Left kidney (tissue), 1 donor: ENCODE results near the gene SCNN1A. TPM values are rescaled to one million over a fixed set of nuclear protein-coding genes. Genes with fewer than 3 reads are reported as not detected.

Experiments used
- polyA plus RNA-seq: library from polyadenylated mRNA; unstranded; fragments of 120-200 nt; gene quantifications from one replicate; pipeline ENCODE4 v1.2.1, GENCODE V29; 2013; ENCODE audit not compliant: insufficient read length

The SCNN1A gene
- polyA plus RNA-seq, 1 donor, result 80.1 TPM

Other genes starting within 250 kb of the SCNN1A start
- 144 TPM for gene CD9, start 175.2 kb downstream of the SCNN1A start, polyA plus RNA-seq
- gene PLEKHG6, start 64.9 kb downstream of the SCNN1A start, polyA plus RNA-seq, result 5.6 TPM
- gene TNFRSF1A, start 33.5 kb downstream of the SCNN1A start, polyA plus RNA-seq, result 89.8 TPM
- 58.2 TPM for gene LTBR, start 8.6 kb upstream of the SCNN1A start, polyA plus RNA-seq
- gene CD27, start 69.4 kb upstream of the SCNN1A start, polyA plus RNA-seq, result 1.2 TPM
- gene TAPBPL, start 76.5 kb upstream of the SCNN1A start, polyA plus RNA-seq, result 15.4 TPM
- 13.5 TPM for gene VAMP1, start 95.1 kb upstream of the SCNN1A start, polyA plus RNA-seq
- gene MRPL51, start 117.7 kb upstream of the SCNN1A start, polyA plus RNA-seq, result 170 TPM
- gene NCAPD2, start 118.5 kb upstream of the SCNN1A start, polyA plus RNA-seq, result 83.5 TPM
- gene GAPDH, start 159.0 kb upstream of the SCNN1A start, polyA plus RNA-seq, result 1,959 TPM
- 14.5 TPM for gene IFFO1, start 180.5 kb upstream of the SCNN1A start, polyA plus RNA-seq
- 33.4 TPM for gene NOP2, start 192.7 kb upstream of the SCNN1A start, polyA plus RNA-seq
- gene CHD4, start 231.8 kb upstream of the SCNN1A start, polyA plus RNA-seq, result 328 TPM